Measurements from ENCODE around the gene TRIM71. TPM values are rescaled to one million over a fixed set of nuclear protein-coding genes. Genes with fewer than 3 reads are reported as not detected.
"Not testable (repeated sequence)": the region's sequence is repeated elsewhere in the genome, so short reads cannot be mapped to it uniquely, and the experiment has no call there.

TRIM71 gene
- total and polyA plus RNA-seq, 12 donors = 0.07 TPM; not detected in 11

DNA sequence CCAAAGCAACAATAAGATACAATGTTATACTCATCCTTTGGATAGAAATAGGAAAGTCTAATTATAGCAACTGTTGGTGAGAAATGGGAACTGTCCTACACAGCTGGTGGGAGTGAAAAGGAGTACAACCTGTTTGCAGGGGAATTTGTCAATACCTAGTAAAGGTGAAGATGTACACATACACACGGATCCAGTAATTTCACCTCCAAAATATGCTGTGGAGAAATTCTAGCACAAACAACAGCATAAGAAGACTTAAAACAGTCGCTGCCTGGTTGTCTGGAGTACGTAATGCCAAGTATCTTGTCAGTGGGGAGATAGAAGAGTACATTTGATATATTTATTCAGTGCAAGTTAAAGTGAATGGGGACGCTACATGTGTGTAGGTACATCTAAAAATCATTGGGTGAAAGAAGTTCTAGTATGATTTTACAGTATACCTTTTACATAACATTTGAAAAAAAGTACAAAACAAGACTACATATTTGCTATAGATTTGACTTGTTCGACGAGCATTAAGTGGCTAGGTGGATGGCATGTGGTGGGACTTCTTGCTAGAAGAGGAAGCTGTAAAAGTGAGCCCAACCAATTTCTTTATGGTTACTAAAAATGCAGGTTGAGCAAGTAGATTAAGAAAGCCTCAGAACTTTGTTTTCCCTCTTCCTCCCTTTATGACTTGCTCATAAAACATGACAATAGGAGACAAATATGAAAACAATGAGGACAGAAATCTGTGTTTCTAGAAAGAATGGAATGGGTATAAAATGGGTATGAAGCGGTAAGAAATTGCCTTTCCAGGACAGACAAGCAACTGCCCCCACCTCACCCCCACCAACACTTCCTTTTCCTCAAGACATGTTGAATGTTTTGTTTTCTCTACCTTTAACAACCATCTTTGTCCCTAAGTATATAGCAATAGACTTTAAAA is 83.5 kb downstream of the TRIM71 start:
- Histone ChIP-seq H3K36me3 (no peaks in the 10 kb centered on the region), H3K4me1 (peaks cover 0 to 5% (median 0%) of the 10 kb centered on the region in 9 donors), H3K9me3 (no peaks in the 10 kb centered on the region), H3K4me3 (no peak overlapping the region), H3K27me3 (peaks cover 0 to 54% (median 27%) of the 10 kb centered on the region in 7 donors), H3K27ac (no peak overlapping the region)
- TF ChIP-seq CTCF (IDR thresholded peaks at IDR 0.05) = no peak
- intact Hi-C loops (cut with DNase I) = loop anchor here in 1 of 10 donors (10.0 kb wide), 1 partner anchor 166 kb away; no protein-coding TSS in a partner anchor
- DNase-seq = no peak
- ATAC-seq = no peak
- WGBS, 2 donors = 70 to 71% methylated on average over 7 of the region's 7 CpGs

DNA sequence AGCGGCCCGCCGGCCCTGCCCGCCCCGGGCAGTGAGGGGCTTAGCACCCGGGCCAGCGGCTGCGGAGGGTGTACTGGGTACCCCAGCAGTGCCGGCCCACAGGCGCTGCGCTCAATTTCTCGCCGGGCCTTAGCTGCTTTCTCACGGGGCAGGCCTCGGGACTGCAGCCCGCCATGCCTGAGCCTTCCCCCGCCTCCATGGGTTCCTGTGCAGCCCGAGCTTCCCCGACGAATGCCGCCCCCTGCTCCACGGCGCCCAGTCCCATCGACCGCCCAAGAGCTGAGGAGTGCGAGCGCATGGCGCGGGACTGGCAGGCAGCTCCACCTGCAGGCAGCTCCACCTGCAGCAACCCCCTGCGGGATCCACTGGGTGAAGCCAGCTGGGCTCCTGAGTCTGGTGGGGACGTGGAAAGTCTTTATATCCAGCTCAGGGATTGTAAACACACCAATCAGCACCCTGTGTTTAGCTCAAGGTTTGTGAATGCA is 85.1 kb downstream of the TRIM71 start:
- not testable (repeated sequence) for H3K36me3 ChIP-seq, ATAC-seq, H3K4me1 ChIP-seq, H3K27ac ChIP-seq, H3K9me3 ChIP-seq
- intact Hi-C loops (cut with DNase I) = loop anchor here in 1 of 10 donors (10.0 kb wide), 1 partner anchor 168 kb away; no protein-coding TSS in a partner anchor
- DNase-seq = peak in 1 of 2 donors; percentile 16
- 30 to 40% methylated on average over 31 of the region's 31 CpGs for WGBS, 2 donors
- Histone ChIP-seq H3K4me3 (peak overlapping the region in 9 of 10 donors; percentile 12 to 49 (median 26)), H3K27me3 (peaks cover 0 to 43% (median 19%) of the 10 kb centered on the region in 7 donors)
- TF ChIP-seq CTCF (IDR thresholded peaks at IDR 0.05) = peak in 3 of 9 donors; percentile 16 to 36 (median 23)

GRCh38 chr3:32903953-32904352 is 86.2 kb downstream of the TRIM71 start:
- no peak for TF ChIP-seq CTCF (IDR thresholded peaks at IDR 0.05)
- no peak overlapping the region for H3K27ac ChIP-seq
- H3K27me3 ChIP-seq = peaks cover 0 to 33% (median 16%) of the 10 kb centered on the region in 7 donors
- peaks cover 0 to 5% (median 0%) of the 10 kb centered on the region in 9 donors for H3K4me1 ChIP-seq
- H3K4me3 ChIP-seq = no peak overlapping the region
- DNase-seq (no peak), ATAC-seq (no peak)
- WGBS, 2 donors = 96 to 97% methylated on average over 10 of the region's 10 CpGs
- no peaks in the 10 kb centered on the region for H3K36me3 ChIP-seq
- H3K9me3 ChIP-seq = no peaks in the 10 kb centered on the region
- intact Hi-C loops (cut with DNase I) = loop anchor here in 1 of 10 donors (10.0 kb wide), 1 partner anchor 169 kb away; no protein-coding TSS in a partner anchor

- peaks cover 0 to 5% (median 0%) of the 10 kb centered on the region in 7 donors for H3K27me3 ChIP-seq
- ATAC-seq (no peak), DNase-seq (no peak)
- intact Hi-C loops (cut with DNase I) = loop anchor here in 1 of 10 donors (10.0 kb wide), 1 partner anchor 175 kb away; no protein-coding TSS in a partner anchor
- no peaks in the 10 kb centered on the region for H3K36me3 ChIP-seq
- H3K27ac ChIP-seq = no peak overlapping the region
- no peak overlapping the region for H3K4me3 ChIP-seq
- TF ChIP-seq CTCF (IDR thresholded peaks at IDR 0.05) = no peak
- no peaks in the 10 kb centered on the region for H3K9me3 ChIP-seq
- H3K4me1 ChIP-seq = no peaks in the 10 kb centered on the region
- 87 to 91% methylated on average over 3 of the region's 3 CpGs for WGBS, 2 donors
Observed at GRCh38 chr3:32909999-32910398, 92.2 kb downstream of the TRIM71 start.

Measured in heart right ventricle (tissue), 16 donors.